Subcutaneous abdominal adipose tissue (tissue), 5 donors: ENCODE data around the gene MGME1.

ENCODE experiments used
- H3K27ac ChIP-seq: one replicate; pipeline ENCODE4 v1.7.0; 2013; ENCODE audit warnings: low read depth, mild to moderate bottlenecking, inconsistent platforms, low read length, moderate library complexity
- H3K27me3 ChIP-seq, 5 donors: one replicate each; pipeline ENCODE4 v1.7.0; 2013; ENCODE audit warnings: low read length in 5 of 5, inconsistent platforms in 1 of 5; ENCODE audit not compliant: control insufficient read depth in 5 of 5, insufficient read depth in 4 of 5
- H3K36me3 ChIP-seq, 5 donors: one replicate each; pipeline ENCODE4 v1.7.0; 2013; ENCODE audit warnings: low read length in 5 of 5; ENCODE audit not compliant: control insufficient read depth in 5 of 5, insufficient read depth in 5 of 5
- H3K4me1 ChIP-seq, 5 donors: one replicate each; pipeline ENCODE4 v1.7.0; 2013; ENCODE audit warnings: low read length in 5 of 5, mild to moderate bottlenecking in 3 of 5, moderate library complexity in 1 of 5; ENCODE audit not compliant: control insufficient read depth in 5 of 5, insufficient read depth in 5 of 5
- H3K4me3 ChIP-seq, 5 donors: one replicate each; pipeline ENCODE4 v1.7.0; 2013; ENCODE audit warnings: low read length in 5 of 5, low read depth in 1 of 5
- H3K9ac ChIP-seq, 5 donors: one replicate each; pipeline ENCODE4 v1.7.0; 2013; ENCODE audit warnings: low read length in 5 of 5, mild to moderate bottlenecking in 4 of 5, moderate library complexity in 3 of 5
- H3K9me3 ChIP-seq, 5 donors: one replicate each; pipeline ENCODE4 v1.7.0; 2013; ENCODE audit warnings: low read length in 5 of 5; ENCODE audit not compliant: control insufficient read depth in 5 of 5
- donor health status: healthy.
- donor health status: healthy.
- donor health status: healthy.
- donor health status: healthy.
- donor health status: healthy.

MGME1 gene

DNA sequence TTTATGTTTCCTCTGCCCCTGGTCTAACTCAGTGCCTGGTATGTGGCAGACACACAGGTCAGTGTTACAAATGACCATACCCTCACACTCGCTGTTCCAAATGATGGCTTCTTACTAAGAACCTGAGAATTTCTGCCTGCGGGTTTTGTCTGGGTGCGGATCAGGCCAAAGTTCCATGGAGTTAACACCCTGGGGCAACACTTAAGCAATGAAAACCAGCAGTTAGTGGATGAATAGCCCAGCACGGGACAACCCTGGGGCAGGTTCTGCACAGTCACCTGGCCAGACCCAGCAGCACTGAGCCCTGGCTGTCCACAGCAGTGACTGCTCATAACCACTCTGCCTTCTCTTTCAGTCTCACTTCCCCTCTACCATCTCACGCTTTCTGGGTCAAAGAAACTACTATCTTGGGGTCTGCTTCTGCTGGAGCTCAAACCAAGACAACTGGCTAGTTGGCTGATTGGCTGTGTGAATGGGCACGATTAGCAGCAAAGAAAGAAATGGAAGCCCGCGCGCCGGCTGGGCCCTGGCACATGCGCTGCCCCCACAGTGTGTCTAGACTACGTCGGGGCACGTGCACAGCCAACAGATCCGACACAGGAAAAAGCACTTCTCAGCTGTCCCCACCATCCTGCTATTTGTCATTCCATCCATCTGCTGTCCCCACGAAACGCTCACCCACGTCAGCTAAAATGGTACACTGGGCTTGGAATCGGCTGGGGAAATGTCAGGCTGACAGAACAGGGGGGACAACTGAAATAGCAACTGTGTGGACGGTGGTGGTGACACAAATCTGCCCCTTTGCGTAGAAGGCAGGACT is 36.6 kb downstream of the MGME1 start:
- H3K9ac ChIP-seq = no peak overlapping the region
- no peak overlapping the region for H3K27ac ChIP-seq
- H3K4me1 ChIP-seq = peaks cover 0 to 21% (median 10%) of the 10 kb centered on the region in 5 donors
- no peak overlapping the region for H3K4me3 ChIP-seq
- H3K36me3 ChIP-seq = no peaks in the 10 kb centered on the region
- H3K9me3 ChIP-seq = no peaks in the 10 kb centered on the region
- no peaks in the 10 kb centered on the region for H3K27me3 ChIP-seq

DNA sequence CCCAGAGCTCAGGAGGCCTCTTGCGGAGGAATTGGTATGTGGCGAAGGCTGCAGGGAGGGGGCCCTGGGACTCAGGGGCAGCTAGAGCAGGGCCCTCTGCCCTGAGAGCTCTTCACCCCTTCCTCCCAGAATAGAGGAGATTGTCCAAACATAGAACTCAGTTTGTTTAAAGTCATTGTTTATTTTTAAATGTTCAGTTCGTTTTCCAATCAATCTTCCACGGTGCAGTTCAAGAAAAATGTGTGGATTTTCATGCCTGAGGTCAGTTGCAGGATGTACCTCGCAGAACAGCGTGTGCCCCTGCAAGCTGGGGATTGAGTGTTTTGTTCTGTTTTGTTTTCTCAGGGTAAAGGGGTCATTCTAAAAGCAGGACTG is 37.2 kb downstream of the MGME1 start:
- Histone ChIP-seq H3K9ac (no peak overlapping the region), H3K27ac (no peak overlapping the region), H3K4me1 (peaks cover 0 to 20% (median 10%) of the 10 kb centered on the region in 5 donors), H3K9me3 (no peaks in the 10 kb centered on the region), H3K36me3 (no peaks in the 10 kb centered on the region), H3K4me3 (no peak overlapping the region), H3K27me3 (no peaks in the 10 kb centered on the region)

DNA sequence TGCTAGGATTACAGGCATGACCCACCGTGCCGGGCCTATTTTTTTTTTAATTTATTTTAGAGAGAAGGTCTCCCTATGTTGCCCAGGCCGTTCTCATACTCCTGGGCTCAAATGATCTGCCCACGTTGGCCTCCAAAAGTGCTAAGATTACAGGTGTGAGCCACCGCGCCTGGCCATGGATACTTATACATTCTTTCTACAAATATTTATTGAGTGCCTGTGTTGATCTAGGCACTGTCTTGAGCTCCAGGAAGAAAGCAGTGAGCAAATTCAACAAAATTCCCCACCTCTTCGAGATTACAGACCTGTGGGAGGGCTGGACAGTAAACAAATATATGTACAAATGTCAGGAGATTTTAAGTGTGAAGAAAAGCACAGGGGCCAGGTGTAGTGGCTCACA is 37.9 kb downstream of the MGME1 start:
- Histone ChIP-seq H3K27ac (no peak overlapping the region), H3K4me1 (peaks cover 0 to 14% (median 9%) of the 10 kb centered on the region in 5 donors), H3K4me3 (no peak overlapping the region), H3K27me3 (no peaks in the 10 kb centered on the region), H3K36me3 (no peaks in the 10 kb centered on the region), H3K9me3 (no peaks in the 10 kb centered on the region), H3K9ac (no peak overlapping the region)

DNA sequence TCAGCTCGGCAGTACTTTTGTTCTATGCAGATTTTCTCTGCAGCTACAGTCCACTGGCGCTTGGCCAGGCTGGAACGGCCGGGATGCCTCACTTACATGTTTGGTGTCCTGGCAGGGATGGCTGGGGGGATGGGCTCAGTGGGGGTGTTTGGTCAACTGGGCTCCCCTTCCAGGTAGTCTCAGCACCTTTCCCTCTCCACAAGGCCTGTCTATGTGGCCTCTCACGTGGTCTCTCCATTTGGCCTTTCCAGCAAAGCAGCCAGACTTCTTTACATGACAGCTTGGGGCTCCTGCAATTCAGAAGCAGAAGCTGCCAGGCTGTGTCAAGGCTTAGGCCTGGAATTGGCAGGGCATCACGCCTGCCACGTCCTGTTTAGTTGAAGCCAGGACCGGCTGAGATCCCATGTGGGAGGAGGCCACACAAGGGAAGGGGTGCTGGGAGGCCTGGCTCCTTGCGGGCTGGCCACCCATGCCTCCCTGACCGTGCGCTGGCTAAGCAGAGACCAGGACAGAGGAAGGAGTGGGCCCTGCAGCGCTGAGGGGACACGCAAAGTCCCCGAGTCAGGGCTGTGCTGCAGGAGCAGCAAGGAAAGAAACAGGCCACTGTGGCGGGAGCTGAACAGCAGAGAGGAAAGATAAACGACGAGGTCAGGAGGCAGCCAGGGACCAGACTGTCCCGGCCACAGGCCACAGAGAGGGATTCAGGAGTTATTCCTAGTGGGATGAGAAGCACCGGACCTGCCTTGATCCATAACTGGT is 38.9 kb downstream of the MGME1 start:
- Histone ChIP-seq H3K4me3 (no peak overlapping the region), H3K27me3 (no peaks in the 10 kb centered on the region), H3K27ac (no peak overlapping the region), H3K36me3 (no peaks in the 10 kb centered on the region), H3K9ac (no peak overlapping the region), H3K4me1 (peaks cover 0 to 13% (median 7%) of the 10 kb centered on the region in 5 donors), H3K9me3 (no peaks in the 10 kb centered on the region)

DNA sequence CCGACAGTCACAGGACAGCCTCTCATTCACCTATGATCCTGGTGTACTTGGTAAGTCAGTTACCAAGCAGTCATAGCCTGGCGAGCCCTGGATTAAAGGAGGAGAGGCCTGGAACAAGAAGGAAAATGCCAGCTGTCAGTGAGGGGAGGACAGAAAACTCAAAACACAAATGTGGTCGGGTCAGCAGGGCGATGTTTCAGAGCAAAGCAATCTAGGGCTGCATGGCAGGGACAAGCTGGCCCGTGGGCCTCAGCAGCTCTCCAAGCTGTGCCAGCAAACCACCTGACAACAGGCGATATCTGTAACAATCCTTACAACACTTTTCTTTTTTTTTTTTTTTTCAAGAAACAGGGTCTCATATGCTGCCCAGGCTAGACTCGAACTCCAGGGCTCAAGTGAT is 40.3 kb downstream of the MGME1 start:
- H3K27ac ChIP-seq = no peak overlapping the region
- H3K9ac ChIP-seq = no peak overlapping the region
- no peaks in the 10 kb centered on the region for H3K36me3 ChIP-seq
- H3K9me3 ChIP-seq = no peaks in the 10 kb centered on the region
- H3K27me3 ChIP-seq = no peaks in the 10 kb centered on the region
- H3K4me1 ChIP-seq = peaks cover 0 to 11% (median 7%) of the 10 kb centered on the region in 5 donors
- no peak overlapping the region for H3K4me3 ChIP-seq

DNA sequence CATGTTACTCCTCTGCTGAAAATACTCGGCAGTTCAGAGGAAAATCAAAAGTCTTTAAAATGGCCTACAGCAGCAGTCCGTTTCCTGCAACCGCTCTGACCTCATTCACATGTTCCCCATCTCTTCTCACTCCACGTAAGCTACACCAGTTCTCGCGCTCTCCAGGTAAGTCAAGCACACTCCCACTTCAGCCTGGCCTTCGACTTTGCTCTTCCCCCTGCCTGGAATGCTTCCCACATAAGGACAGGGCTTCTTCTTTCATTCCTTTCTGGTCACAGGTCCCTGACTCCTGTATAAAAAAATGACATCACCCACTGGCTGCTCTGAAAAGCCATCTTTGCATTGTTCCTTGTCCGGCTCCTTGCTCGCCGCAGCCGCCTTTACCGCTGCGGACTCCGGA is 42.7 kb downstream of the MGME1 start:
- no peak overlapping the region for H3K4me3 ChIP-seq
- H3K27me3 ChIP-seq = no peaks in the 10 kb centered on the region
- no peak overlapping the region for H3K9ac ChIP-seq
- peaks cover 0 to 8% (median 7%) of the 10 kb centered on the region in 5 donors for H3K4me1 ChIP-seq
- no peaks in the 10 kb centered on the region for H3K36me3 ChIP-seq
- H3K27ac ChIP-seq = no peak overlapping the region
- no peaks in the 10 kb centered on the region for H3K9me3 ChIP-seq

DNA sequence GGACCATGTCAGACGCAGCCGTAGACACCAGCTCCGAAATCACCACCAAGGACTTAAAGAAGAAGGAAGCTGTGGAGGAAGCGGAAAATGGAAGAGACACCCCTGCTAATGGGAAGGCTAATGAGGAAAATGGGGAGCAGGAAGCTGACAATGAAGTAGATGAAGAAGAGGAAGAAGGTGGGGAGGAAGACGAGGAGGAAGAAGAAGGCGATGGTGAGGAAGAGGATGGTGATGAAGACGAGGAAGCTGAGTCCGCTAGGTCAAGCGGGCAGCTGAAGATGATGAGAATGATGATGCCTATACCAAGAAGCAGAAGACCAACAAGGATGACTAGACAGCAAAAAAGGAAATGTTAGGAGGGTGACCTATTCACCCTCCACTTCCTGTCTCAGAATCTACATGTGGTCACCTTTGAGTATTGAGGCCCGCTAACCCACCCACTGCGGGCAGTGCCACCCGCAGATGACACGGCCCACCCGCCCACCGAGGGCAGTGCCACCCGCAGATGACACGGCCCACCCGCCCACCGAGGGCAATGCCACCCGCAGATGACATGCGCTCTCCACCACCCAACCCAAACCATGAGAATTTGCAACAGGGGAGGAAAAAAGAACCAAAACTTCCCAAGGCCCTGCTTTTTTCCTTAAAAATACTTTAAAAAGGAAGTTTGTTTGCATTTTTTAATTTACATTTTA is 43.3 kb downstream of the MGME1 start:
- no peak overlapping the region for H3K4me3 ChIP-seq
- H3K9me3 ChIP-seq = no peaks in the 10 kb centered on the region
- peaks cover 0 to 8% (median 7%) of the 10 kb centered on the region in 5 donors for H3K4me1 ChIP-seq
- no peak overlapping the region for H3K9ac ChIP-seq
- no peak overlapping the region for H3K27ac ChIP-seq
- no peaks in the 10 kb centered on the region for H3K36me3 ChIP-seq
- H3K27me3 ChIP-seq = no peaks in the 10 kb centered on the region

DNA sequence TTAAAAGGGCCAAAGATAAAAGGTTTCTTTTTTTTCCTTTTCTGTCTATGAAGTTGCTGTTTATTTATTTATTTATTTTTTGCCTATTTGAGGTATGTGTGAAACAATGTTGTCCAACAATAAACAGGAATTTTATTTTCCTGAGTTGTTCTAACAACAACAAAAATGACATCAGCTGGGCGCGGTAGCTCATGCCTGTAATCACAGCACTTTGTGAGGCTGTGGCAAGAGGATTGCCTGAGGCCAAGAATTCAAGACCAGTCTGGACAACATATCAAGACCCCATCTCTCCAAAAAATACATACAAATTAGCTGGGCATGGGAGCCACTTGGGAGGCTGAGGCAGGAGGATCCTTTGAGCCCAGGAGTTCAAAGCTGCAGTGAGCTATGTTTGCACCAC is 44.1 kb downstream of the MGME1 start:
- H3K27ac ChIP-seq = no peak overlapping the region
- H3K36me3 ChIP-seq = no peaks in the 10 kb centered on the region
- H3K9me3 ChIP-seq = no peaks in the 10 kb centered on the region
- H3K4me1 ChIP-seq = peaks cover 0 to under 1% (median 0%) of the 10 kb centered on the region in 5 donors
- H3K27me3 ChIP-seq = no peaks in the 10 kb centered on the region
- H3K4me3 ChIP-seq = no peak overlapping the region
- no peak overlapping the region for H3K9ac ChIP-seq

DNA sequence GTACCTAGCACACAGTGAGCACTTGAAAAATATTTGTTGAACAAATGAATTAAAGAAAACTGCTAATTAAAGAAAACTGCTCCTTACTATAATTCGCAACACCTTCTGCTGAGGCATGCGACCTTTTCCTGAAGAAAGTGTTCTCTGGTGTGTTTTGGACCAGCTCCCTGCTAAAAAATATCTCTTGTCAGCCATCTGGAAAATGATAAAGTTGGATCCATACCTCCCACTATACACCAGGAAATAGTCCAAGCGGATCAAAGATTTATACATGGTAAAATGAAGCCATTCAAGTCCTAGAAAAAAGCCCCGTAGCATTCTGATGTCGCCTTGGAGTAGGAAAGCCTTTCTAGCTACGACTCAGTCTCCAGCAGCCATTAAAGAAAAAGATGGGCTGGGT is 45.6 kb downstream of the MGME1 start:
- no peaks in the 10 kb centered on the region for H3K27me3 ChIP-seq
- no peak overlapping the region for H3K27ac ChIP-seq
- no peak overlapping the region for H3K4me3 ChIP-seq
- H3K9me3 ChIP-seq = no peaks in the 10 kb centered on the region
- no peak overlapping the region for H3K9ac ChIP-seq
- no peaks in the 10 kb centered on the region for H3K4me1 ChIP-seq
- no peaks in the 10 kb centered on the region for H3K36me3 ChIP-seq

DNA sequence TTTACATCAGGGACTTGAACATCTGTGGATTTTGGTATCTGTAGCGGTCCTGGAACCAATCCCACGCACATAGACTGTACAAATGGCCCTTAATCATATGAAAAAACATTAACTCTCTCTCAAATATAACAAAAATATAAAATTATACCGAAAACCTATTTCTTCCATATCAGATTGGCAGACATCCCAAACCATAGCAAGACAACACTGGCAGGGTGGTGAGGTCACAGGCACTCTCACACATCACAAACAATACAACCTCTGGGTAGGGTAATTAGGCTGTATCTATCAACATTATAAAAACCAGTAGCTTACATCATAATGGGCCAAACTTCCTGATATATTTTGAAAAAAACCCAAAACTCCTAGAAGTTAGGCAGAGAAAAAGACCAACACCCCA is 48.0 kb downstream of the MGME1 start:
- H3K9me3 ChIP-seq = no peaks in the 10 kb centered on the region
- H3K36me3 ChIP-seq = no peaks in the 10 kb centered on the region
- no peak overlapping the region for H3K9ac ChIP-seq
- H3K27ac ChIP-seq = no peak overlapping the region
- no peak overlapping the region for H3K4me3 ChIP-seq
- H3K4me1 ChIP-seq = no peaks in the 10 kb centered on the region
- no peaks in the 10 kb centered on the region for H3K27me3 ChIP-seq
